GM19463 (cell line): ENCODE measurements around the gene CXorf58.
A peak's percentile ranks its signal among the peaks of the same experiment; 100 is the strongest.
"Not testable (repeated sequence)": the region's sequence is repeated elsewhere in the genome, so short reads cannot be mapped to it uniquely, and the experiment has no call there.

ENCODE experiments used
- ATAC-seq: cut with Tn5 transposase; IDR thresholded peaks from one replicate; pipeline ENCODE4 v1.9.1; 2021; ENCODE audit warnings: mild to moderate bottlenecking, moderate library complexity; ENCODE audit not compliant: unreplicated experiment

CXorf58 gene

DNA sequence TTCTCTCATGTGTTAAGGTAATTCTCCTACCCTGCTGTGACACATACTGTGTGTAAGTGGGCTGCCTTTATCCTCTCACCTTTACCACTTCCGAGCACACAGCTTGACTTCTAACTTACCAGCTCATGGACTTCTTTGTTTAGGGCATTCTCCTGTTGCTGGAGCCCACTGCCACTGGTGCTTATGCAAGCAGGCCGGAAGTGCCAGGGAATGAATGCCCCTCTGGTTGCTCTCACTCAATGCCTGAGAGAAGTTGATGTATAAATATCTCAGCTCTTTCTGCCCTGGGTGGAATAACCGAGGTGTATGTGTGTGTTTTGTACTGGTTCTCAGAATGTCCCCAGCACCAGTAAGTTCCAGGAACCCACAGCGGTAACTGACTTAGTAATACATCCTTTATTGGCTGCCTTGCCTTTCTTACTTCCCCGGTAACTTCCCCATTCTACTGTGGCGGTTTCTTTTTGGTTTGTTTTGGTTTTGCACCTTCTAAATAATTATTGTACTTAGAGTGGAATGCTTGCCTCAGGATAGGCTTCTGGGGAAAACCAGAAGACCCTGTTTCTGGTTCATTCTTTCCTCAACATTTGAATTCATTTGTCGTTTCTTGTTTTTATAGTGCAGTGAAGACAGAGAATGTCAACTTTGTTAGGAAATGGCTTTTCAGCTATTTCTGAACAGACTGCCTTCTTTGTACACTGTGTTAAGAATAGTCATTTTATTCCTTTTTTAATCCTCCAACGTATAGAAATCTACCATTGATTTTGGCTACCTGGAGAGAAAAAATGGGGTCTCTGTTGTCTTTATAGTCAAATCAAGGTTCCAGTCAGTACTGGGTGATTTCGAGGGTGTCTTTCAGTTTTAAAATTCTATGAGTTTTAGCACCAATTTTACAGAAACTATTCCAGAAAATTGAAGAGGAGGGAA, 45.4 kb downstream of the CXorf58 start:
- peak; percentile 90 for ATAC-seq

DNA sequence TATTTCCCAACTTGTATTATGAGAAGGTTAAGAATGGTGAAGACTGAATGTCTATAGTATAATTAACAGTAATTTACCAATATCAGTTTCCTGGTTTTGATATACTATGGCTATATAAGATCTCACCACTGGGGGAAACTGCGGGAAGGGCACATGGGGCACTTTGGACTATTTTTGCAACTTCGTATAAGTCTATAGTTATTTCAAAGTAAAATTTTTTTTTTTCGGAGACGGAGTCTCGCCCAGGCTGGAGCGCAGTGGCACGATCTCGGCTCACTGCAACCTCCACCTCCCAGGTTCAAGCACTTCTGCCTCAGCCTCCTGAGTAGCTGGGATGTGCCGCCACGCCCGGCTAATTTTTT, 46.1 kb downstream of the CXorf58 start:
- ATAC-seq, result no peak

GRCh38 chrX:23954396-23954795, 46.6 kb downstream of the CXorf58 start:
- no peak for ATAC-seq

DNA sequence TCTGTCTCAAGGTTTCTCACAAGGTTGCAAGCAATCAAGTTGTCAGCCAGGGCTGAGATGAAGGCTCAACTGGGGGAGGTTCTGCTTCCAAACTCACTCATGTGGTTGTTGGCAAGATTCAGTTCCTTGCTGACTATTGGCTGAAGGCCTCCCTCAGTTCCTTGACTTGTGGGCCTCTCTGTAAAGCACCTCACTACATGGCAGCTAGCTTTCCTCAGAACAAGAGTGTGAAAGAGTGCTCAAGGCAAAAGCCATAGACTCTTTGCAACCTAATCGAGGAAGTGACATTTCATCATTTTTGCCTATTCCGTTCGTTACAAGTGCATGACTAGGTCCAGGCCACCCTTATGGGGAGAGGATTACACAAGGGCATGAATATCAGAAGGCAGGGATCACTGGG, 52.0 kb downstream of the CXorf58 start:
- no peak for ATAC-seq

DNA sequence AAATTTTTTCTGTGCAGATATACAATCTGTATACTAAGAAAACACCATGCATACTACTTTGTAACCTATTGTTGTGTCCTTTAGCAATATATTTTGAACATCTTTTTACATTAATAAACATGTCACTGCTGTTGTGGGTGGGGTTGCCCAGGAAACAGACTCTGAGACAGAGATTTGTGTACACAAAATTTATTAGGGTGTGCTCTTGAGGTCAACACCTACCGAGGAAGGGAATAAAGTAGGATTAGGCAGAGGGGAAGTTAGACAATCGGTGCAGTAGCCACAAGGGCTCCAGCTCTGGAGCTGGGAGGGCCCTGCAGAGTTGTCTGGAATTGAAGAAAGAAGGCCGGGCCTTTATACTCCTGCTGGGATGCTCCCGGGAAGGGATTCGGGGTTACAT, 56.4 kb downstream of the CXorf58 start:
- no peak for ATAC-seq

- not testable (repeated sequence) for ATAC-seq
Measured at GRCh38 chrX:23965630-23966029, 57.8 kb downstream of the CXorf58 start.

DNA sequence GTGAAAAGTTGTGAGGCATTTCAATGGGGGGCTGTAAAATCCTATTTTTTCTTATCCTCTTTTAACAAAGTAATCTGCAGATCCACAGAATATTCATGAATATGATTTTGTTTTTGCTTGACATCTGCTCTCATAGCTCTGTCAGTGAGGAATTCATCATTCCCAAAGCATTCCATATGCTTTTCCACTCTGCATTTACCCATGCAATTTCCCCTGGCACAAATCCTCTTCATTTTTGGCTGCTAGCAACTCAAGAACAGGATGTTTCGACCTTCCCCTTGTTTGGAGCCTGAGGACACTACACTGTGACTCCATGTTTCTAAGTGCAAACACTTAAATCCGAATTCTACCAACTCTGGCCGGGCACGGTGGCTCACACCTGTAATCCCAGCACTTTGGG, 70.7 kb downstream of the CXorf58 start:
- no peak for ATAC-seq

DNA sequence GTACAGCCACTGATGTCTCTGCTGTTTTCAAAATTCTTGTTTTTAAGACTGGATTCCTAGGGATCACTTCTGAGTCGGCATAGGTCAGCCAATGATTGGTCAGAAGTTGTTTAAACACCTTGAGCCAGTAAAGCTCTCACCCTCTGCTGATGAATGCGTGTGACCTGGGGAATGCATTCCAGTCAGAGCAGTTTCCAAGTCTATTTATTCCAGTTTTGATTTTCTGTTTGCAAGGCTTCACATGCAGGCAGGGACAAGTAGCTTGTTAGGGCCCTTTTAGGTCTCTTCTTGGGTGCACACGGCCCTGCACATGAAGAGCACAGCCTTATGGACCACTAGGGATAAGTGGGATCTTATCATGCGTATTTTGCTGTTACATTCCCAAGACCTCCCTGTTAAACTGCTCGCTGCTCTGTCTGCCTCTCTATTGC, 72.2 kb downstream of the CXorf58 start:
- ATAC-seq, result no peak

GRCh38 chrX:23981222-23981621, 73.4 kb downstream of the CXorf58 start:
- no peak for ATAC-seq

DNA sequence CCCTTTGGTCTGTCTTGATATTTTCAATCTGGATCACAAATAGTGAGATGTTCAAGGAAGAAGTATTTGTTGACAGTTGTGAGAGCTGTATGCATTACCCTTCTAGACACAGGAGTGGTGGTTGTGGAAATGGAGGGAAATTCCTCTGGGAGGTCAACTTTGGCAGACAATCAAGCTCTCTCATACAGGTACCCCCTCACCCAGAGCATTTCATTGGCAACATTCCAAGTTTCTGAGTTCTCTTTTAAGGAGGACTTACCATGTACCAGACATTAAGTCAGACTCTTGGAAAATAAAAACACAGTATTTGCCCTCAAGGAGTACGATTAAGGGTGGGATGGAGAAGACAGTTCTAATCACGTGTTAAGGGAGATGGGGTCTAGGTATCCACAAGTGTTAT, 73.9 kb downstream of the CXorf58 start:
- ATAC-seq, result no peak

- ATAC-seq, result no peak
Measured at GRCh38 chrX:23982891-23983290, 75.1 kb downstream of the CXorf58 start.
